OCI-LY7 (cell line): ENCODE results near the gene PCDH9.

ENCODE experiments used
- CTCF ChIP-seq: fragments of 200-600 bp; sonication (generic); conservative IDR thresholded peaks from 2 replicates; pipeline ENCODE4 v1.5.1; 2014; ENCODE audit warnings: mild to moderate bottlenecking, antibody characterized with exemption, low read length, moderate library complexity, mixed read lengths
- EZH2phosphoT487 ChIP-seq: fragments of 200-600 bp; sonication (generic); IDR thresholded peaks from 2 replicates; pipeline ENCODE4 v1.6.1; 2018; ENCODE audit warnings: low read depth, borderline replicate concordance, mild to moderate bottlenecking, mixed run types, antibody characterized with exemption, low read length, moderate library complexity, mixed read lengths

DNA sequence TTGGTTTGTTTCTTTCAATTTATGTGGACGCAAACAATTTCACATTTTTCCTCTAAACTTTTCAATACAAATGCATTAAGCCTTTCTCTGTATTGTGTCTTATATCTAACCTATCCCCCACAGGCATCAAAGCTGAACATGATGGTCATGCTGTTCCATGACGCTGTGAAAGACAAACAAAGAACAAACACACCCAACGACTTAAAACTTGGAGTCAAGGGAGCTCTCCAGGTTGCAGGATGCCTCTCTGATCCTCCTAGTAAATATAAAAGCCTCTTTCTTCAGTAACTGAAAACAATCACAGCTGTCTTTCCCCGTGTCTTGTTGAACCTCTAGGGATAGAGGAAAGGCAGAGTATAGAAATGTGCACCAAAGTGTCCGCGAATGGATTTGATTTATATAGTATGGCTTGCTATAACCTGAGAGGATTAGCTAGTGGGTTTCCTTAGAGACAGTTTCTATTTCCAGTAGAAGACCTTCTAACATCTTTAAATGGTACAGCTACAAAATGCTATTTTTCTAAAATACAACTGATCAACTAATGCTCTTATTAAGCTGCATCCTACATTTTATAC, 43.1 kb downstream of the PCDH9 start:
- TF ChIP-seq CTCF (no peak), EZH2phosphoT487 (no peak)
